Smooth muscle cell (in vitro differentiated cells): ENCODE results near the gene ZNF799. TPM values are rescaled to one million over a fixed set of nuclear protein-coding genes. Genes with fewer than 3 reads are reported as not detected.
"Not testable (repeated sequence)": the region's sequence is repeated elsewhere in the genome, so short reads cannot be mapped to it uniquely, and the experiment has no call there.

Experiments used
- DNase-seq: peaks from one replicate; lab custom pipeline; 2025; ENCODE audit not compliant: unreplicated experiment; lab: John Stamatoyannopoulos, UW
- H2AFZ ChIP-seq: fragments of 200-600 bp; sonication (generic); 2 replicates; pipeline ENCODE4 v1.6.0; 2016; ENCODE audit warnings: antibody characterized with exemption, low read depth, mild to moderate bottlenecking
- H3F3A ChIP-seq: fragments of 200-600 bp; sonication (generic); 2 replicates; pipeline ENCODE4 v1.6.0; 2017; ENCODE audit warnings: antibody characterized with exemption, low read depth
- H3K27ac ChIP-seq: fragments of 200-600 bp; sonication (generic); 2 replicates; pipeline ENCODE4 v1.5.1; 2016; ENCODE audit warnings: low read depth, mild to moderate bottlenecking
- H3K27me3 ChIP-seq: fragments of 200-600 bp; sonication (generic); 2 replicates; pipeline ENCODE4 v1.6.1; 2016; ENCODE audit warnings: low read depth, mild to moderate bottlenecking
- H3K36me3 ChIP-seq: fragments of 200-600 bp; sonication (generic); 2 replicates; pipeline ENCODE4 v1.5.1; 2016; ENCODE audit warnings: low read depth
- H3K4me1 ChIP-seq: fragments of 200-600 bp; sonication (generic); 2 replicates; pipeline ENCODE4 v1.5.1; 2016; ENCODE audit warnings: low read depth
- H3K4me2 ChIP-seq: fragments of 200-600 bp; sonication (generic); 2 replicates; pipeline ENCODE4 v1.6.0; 2016; ENCODE audit warnings: mild to moderate bottlenecking
- H3K4me3 ChIP-seq: fragments of 200-600 bp; sonication (generic); 2 replicates; pipeline ENCODE4 v1.5.1; 2016; ENCODE audit warnings: mild to moderate bottlenecking
- H3K79me2 ChIP-seq: fragments of 200-600 bp; sonication (generic); 2 replicates; pipeline ENCODE4 v1.6.0; 2016; ENCODE audit warnings: low read depth, mild to moderate bottlenecking
- H3K9ac ChIP-seq: fragments of 200-600 bp; sonication (generic); 2 replicates; pipeline ENCODE4 v1.6.0; 2016; ENCODE audit warnings: low read depth
- H3K9me3 ChIP-seq: fragments of 200-600 bp; sonication (generic); replicated peaks from 2 replicates; pipeline ENCODE4 v1.5.1; 2016; ENCODE audit warnings: low read depth
- H4K20me1 ChIP-seq: fragments of 200-600 bp; sonication (generic); 2 replicates; pipeline ENCODE4 v1.6.0; 2016; ENCODE audit warnings: low read depth
- WGBS: methylation state at CpG from one replicate; pipeline ENCODE4 v1.1.7; 2016; ENCODE audit warnings: low lambda C conversion rate; 5-methylcytosine and 5-hydroxymethylcytosine counted together
- polyA plus RNA-seq: library from polyadenylated mRNA; unstranded; fragments of >200 nt; fragmentation: Nextera tagmentation; extraction: Ambion mirVana; gene quantifications from 2 replicates; pipeline ENCODE4 v1.2.1, GENCODE V29; 2016
- total RNA-seq: library from RNA; depleted of rRNA; stranded (reverse); fragments of >200 nt; gene quantifications from 2 replicates; pipeline ENCODE4 v1.2.3, GENCODE V29; 2014
- TF ChIP-seq, protein P1 (sequence below): fragments of 200-600 bp; sonication (generic); IDR thresholded peaks from 2 replicates; pipeline ENCODE4 v1.5.1; 2017; ENCODE audit warnings: borderline replicate concordance, mild to moderate bottlenecking, antibody characterized with exemption; ENCODE audit not compliant: insufficient read depth, poor library complexity, severe bottlenecking

Gene ZNF799
- total and polyA plus RNA-seq, 2 experiments from 2014 or later = 1.8 to 3.6 TPM

- WGBS = 94% methylated on average over 2 of the region's 2 CpGs
- TF ChIP-seq, protein P1, sequence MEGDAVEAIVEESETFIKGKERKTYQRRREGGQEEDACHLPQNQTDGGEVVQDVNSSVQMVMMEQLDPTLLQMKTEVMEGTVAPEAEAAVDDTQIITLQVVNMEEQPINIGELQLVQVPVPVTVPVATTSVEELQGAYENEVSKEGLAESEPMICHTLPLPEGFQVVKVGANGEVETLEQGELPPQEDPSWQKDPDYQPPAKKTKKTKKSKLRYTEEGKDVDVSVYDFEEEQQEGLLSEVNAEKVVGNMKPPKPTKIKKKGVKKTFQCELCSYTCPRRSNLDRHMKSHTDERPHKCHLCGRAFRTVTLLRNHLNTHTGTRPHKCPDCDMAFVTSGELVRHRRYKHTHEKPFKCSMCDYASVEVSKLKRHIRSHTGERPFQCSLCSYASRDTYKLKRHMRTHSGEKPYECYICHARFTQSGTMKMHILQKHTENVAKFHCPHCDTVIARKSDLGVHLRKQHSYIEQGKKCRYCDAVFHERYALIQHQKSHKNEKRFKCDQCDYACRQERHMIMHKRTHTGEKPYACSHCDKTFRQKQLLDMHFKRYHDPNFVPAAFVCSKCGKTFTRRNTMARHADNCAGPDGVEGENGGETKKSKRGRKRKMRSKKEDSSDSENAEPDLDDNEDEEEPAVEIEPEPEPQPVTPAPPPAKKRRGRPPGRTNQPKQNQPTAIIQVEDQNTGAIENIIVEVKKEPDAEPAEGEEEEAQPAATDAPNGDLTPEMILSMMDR = no peak
- Histone ChIP-seq H4K20me1 (no peaks in the 10 kb centered on the region), H3K4me1 (no peaks in the 10 kb centered on the region), H3K9ac (no peak overlapping the region), H3F3A (no peaks in the 10 kb centered on the region), H3K27me3 (no peaks in the 10 kb centered on the region), H3K36me3 (peaks cover 3% of the 10 kb centered on the region), H2AFZ (no peak overlapping the region), H3K4me3 (no peak overlapping the region), H3K27ac (no peak overlapping the region), H3K9me3 (no peaks in the 10 kb centered on the region), H3K79me2 (no peaks in the 10 kb centered on the region), H3K4me2 (no peak overlapping the region)
- no peak for DNase-seq
Observed at GRCh38 chr19:12425236-12425887, 24.3 kb upstream of the ZNF799 start.

- H3K4me1 ChIP-seq, H3F3A ChIP-seq, H2AFZ ChIP-seq, DNase-seq, H3K79me2 ChIP-seq, H3K27ac ChIP-seq, H3K4me3 ChIP-seq, H3K4me2 ChIP-seq, H4K20me1 ChIP-seq, H3K9me3 ChIP-seq, H3K27me3 ChIP-seq, H3K36me3 ChIP-seq, H3K9ac ChIP-seq: not testable (repeated sequence)
- WGBS = 94% methylated on average over 5 of the region's 5 CpGs
Observed at GRCh38 chr19:12417273-12417672, 16.2 kb upstream of the ZNF799 start.

DNA sequence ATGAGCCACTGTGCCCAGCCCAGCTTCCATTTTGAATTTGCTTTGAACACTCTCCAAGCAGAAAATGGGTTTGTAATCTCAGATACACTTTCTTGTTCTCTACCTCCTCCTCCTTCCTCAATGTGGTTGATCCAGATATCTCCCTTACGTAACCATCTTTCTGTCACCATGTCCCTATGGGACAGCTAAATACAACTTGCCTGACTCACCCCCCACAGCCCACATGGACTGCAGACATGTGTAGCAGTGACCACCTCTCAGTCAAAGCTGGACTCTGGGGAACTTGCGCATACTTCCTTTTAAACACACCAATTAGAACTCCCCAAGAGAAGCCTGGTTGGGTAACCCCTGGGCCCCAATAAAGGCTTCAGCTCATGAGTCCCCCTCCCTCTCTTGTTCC is 10.8 kb upstream of the ZNF799 start:
- Histone ChIP-seq H3K27ac (no peak overlapping the region), H3K27me3 (no peaks in the 10 kb centered on the region), H4K20me1 (no peaks in the 10 kb centered on the region), H3K4me2 (no peak overlapping the region), H3K4me1 (no peaks in the 10 kb centered on the region), H3K36me3 (no peaks in the 10 kb centered on the region), H3K79me2 (no peaks in the 10 kb centered on the region), H3K4me3 (no peak overlapping the region), H3K9me3 (no peaks in the 10 kb centered on the region), H2AFZ (no peak overlapping the region), H3F3A (no peaks in the 10 kb centered on the region), H3K9ac (no peak overlapping the region)
- 95% methylated on average over 2 of the region's 2 CpGs for whole genome bisulfite sequencing
- DNase-seq = no peak
- TF ChIP-seq, protein P1 = no peak

DNA sequence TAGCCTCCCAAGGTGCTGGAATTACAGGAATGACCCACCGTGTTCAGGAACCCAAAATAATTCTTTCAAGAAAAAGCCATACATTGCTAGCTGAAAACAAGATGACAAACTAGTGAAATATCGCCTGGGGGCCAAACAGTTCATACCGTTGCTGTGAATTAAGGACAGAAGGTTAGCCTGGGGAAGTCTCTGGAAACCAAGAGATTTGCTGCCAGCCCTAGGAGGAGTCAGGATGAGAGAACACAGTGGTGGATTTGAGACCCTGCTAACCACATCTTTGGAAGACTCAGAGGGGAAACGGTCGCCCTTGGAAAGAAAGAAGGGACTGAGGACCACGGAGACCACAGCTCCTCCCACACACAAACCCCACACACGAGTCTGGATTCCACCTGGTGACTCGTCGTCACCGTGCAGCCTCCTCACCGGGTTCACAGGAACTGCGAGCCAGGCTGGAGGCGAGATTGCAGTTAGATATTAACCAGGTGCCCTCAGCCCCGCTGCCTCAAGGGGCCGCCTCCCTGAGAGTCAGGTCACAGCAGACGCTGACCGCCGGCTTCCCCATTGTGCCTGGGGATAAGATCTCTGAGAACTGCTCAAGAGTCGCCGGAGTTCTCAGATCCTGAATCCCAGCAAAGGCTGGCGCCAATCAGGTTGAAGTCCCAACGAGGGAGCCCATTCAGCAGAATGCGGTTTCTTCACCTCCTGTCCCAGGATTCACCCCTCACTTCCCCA is 1.0 kb downstream of the ZNF799 start:
- not testable (repeated sequence) for H3K36me3 ChIP-seq, H3K79me2 ChIP-seq, H4K20me1 ChIP-seq, H3K27me3 ChIP-seq, DNase-seq, H3F3A ChIP-seq, H3K9me3 ChIP-seq, H3K4me1 ChIP-seq
- Histone ChIP-seq H2AFZ (peak overlapping the region; percentile 97), H3K9ac (peak overlapping the region; percentile 44), H3K27ac (peak overlapping the region; percentile 64), H3K4me3 (peak overlapping the region; percentile 96), H3K4me2 (peak overlapping the region; percentile 96)
- 3% methylated on average over 22 of the region's 23 CpGs for WGBS

DNA sequence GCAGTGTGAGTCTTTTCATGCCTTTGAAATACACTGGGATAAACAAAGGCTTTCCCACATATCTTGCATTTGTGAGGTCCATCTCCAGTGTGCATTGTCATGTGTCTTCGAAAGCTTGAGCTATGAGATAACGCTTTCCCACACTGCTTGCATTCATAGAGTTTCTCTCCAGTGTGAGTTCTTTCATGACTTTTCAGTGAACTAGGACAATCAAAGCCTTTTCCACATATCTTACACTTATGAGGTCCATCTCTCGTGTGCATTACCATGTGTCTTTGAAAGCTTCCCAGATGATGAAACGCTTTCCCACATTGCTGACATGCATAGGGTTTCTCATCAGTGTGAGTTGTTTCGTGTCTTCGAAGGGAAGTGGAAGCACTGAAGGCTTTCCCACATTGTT is 9.9 kb downstream of the ZNF799 start:
- not testable (repeated sequence) for H3F3A ChIP-seq, DNase-seq
- WGBS = 98% methylated on average over 6 of the region's 6 CpGs

GRCh38 chr19:12386365-12386764 is 14.7 kb downstream of the ZNF799 start:
- H2AFZ ChIP-seq, H3K4me2 ChIP-seq, H3K4me3 ChIP-seq, H3K9ac ChIP-seq, H3F3A ChIP-seq, H3K27me3 ChIP-seq, H4K20me1 ChIP-seq, H3K4me1 ChIP-seq, H3K9me3 ChIP-seq, H3K79me2 ChIP-seq, H3K36me3 ChIP-seq, DNase-seq, H3K27ac ChIP-seq: not testable (repeated sequence)
- 94% methylated on average over 1 of the region's 2 CpGs for WGBS

More for the DNA sequence above, 9.9 kb downstream of the ZNF799 start:
- not testable (repeated sequence) for H3K4me2 ChIP-seq, H3K4me3 ChIP-seq, H3K4me1 ChIP-seq, H3K9me3 ChIP-seq, H4K20me1 ChIP-seq, H3K79me2 ChIP-seq, H3K9ac ChIP-seq, H3K27ac ChIP-seq, H2AFZ ChIP-seq, H3K27me3 ChIP-seq
- H3K36me3 ChIP-seq = peaks cover 15% of the 10 kb centered on the region
